Activated T-cell treated with anti-CD3 and anti-CD28 coated beads, Interleukin-2, amount 50 U/mL, for 48 hours (primary cell): ENCODE results near the gene RNF223.

Experiments used
- DNase-seq, 2 experiments: peaks; one replicate each; pipeline ENCODE4 v3.0.0-alpha.2; 2020

Gene RNF223

GRCh38 chr1:1024771-1025699, 49.1 kb downstream of the RNF223 start:
- no peak for DNase-seq

DNA sequence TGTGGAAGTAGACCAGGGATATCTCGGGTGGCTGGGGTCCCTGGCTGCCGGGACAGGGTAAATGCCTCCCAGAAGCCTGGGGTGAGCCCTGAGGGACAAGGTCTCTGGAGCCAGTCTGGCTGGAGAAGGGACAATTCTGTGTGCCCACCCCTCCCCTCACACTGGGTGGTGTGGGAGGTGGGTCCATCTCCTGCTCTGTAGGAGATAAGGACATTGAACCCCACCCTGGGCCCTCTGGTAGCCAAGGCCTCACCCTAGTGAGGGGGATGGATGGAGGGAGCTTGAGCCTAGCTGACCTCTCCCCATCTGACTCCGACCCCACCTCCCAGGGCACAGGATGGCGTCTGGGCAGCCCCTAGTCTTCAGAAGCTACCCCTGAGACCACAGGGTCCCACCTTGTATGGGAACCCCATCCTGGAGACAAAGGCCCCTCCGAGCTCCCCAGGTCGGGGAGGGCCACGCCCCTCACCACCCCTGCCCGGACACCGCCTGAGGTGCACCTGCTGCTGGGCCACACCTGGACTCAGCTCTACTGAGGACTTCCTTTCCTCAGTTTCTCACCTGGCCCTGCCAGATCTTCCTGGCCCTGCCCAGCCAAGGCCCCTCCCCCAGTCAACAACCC, 49.8 kb downstream of the RNF223 start:
- no peak for DNase-seq

DNA sequence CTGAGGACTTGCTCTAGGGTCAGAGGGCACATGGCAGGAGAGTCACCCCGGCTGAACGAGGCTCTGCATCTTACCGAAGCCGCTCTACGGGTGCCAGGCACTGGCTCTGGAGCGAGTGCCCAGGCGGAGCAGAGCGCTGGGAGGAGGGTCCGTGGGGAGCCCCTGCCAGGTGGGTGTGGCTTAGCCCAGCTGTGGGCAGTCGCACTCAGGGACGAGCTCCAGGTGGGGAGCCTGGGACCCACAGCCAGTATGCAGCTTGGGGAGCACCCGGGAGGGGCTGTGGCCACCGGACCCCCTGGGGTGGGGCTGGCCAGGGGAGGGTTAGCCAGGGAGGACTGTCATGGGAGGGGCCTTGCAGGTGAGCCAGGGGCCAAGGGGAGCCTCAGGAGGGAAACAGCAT, 50.4 kb downstream of the RNF223 start:
- DNase-seq = no peak

DNA sequence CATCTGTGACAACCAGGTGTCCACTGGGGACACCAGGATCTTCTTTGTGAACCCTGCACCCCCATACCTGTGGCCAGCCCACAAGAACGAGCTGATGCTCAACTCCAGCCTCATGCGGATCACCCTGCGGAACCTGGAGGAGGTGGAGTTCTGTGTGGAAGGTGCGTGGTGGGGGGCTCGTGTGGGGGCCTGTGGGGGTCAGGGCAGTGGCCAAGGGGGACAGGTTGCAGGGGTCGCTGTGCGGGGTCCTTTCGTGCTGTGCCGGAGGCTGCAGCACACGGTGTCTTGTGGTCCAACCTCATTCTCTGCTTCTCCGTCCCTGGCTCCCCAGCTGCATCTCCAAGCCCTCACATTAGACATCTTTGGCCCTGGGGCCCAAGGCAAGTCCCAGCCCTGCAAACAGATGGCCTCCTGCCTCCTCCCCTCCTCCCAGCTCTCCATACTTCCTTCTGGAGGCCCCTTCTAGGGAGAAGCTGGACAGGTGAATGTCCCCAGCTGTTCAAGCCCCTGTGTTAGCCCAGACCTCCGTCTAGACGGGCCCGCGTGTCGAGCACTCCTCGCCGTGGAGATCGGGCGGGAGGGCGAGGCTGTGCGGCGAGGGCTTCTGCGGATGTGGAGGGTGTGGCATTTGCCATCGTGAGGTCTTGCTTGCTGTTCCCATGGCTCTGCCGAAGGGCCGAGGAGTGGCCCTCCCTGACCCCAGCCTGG, 51.6 kb downstream of the RNF223 start:
- DNase-seq = no peak

- DNase-seq = no peak
Observed at GRCh38 chr1:1021920-1022259, 52.2 kb downstream of the RNF223 start.

- DNase-seq = no peak
Observed at GRCh38 chr1:1021010-1021919, 52.8 kb downstream of the RNF223 start.
